GM18508 (cell line): ENCODE measurements around the gene LRRC61.
A peak's percentile ranks its signal among the peaks of the same experiment; 100 is the strongest.

Source experiments
- ATAC-seq: cut with Tn5 transposase; IDR thresholded peaks from one replicate; pipeline ENCODE4 v1.9.1; 2021; ENCODE audit warnings: moderate number of reproducible peaks; ENCODE audit not compliant: insufficient read depth, unreplicated experiment

LRRC61 gene

DNA sequence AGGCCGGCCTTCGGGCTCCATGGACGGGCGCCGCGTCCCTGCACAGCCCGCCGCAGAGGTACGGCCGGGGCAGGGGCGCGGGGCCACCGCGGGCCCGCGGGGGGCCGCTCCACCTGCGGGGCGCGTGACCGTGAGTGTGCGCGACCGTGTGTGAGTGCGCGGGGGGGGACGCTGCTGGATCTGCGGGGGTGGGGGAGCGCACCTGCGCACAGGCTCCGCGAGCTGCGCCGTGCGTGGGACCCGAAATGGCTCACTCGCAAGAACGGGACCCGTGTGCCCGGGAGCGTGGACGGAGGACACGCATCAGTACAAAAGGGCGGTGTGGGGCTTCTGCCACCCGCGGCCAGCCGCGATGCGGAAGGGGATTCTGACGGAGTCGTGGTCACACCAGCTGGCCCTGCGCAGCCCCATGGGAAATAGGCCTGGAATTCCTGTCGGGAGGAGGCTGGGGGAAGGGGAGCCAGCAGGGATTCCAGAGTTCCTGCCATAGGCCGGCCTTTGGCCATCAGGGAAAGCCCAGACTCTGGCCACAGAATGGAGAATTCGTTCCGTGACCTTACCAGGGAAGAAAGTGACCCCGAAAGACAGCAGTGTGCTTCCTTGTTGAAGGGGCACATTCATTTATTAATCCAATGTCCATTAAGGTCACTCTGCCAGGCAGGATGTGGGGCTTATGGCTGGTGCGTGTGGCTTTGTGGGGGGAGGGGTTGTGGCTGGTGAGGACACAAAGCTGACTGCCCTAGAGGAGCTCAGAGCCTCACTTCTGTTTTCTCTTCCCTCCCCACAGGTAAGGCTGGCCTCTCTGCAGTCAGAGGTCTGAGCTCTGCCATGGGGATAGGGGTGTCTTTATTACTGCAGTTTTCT is 46.0 kb downstream of the LRRC61 start:
- ATAC-seq = no peak

DNA sequence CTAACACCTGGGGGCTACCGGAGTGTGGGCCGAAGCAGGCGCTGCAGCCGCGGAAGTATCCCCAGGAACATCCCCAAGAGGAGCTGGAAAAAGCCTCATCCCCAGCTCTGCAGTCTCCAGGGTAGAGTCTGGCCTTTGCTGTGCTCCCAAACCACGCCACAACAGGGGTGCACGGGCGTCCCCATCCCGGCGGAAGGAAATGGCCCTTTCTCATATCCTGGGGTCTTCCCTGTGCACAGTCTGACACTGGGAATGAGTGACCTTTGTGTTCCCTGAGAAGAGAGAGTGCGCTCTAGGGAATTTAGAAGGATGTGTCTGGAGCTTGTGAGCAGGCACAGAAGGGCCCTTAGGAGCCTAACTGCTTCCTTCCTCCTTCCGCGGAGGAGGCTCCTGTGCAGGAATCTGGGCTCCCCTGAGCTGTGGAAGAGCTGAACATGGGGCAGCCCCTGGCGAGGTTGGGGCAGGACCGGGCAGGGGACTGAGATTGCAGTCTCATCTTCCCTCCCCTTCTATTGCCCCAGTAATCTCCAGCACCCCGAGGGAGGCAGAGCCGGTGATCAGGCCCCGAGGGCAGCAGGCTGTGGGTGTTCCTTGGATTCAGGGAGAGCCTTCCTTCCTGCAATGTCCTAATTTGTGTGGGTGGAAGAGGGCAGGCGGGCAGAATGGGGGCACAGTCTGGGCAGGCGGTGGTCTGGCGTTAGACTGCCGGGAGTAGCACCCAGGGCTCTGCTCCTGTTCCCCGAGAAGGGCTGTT is 46.8 kb downstream of the LRRC61 start:
- no peak for ATAC-seq

DNA sequence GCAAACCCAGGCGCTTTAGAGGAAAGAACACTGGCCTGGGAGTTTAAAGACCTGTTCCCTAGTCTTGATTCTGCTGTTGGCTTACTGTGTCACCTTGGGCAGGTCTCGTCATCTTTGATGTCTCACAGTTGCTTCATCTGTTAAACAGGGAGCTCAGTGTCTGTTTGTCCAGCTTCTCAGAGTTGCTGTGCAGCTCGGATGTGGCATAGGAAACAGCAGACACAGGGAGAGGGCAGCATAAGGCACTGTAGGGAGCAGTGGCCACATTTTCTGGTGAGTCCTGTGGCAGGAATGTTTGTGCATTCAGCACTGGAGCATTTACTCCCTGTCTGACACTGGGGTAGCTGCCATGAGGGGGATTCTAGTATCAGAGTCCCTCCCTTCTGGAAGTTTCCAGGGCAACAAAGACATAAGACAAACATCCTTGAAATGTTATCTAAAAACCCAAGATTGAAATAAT is 47.5 kb downstream of the LRRC61 start:
- no peak for ATAC-seq

DNA sequence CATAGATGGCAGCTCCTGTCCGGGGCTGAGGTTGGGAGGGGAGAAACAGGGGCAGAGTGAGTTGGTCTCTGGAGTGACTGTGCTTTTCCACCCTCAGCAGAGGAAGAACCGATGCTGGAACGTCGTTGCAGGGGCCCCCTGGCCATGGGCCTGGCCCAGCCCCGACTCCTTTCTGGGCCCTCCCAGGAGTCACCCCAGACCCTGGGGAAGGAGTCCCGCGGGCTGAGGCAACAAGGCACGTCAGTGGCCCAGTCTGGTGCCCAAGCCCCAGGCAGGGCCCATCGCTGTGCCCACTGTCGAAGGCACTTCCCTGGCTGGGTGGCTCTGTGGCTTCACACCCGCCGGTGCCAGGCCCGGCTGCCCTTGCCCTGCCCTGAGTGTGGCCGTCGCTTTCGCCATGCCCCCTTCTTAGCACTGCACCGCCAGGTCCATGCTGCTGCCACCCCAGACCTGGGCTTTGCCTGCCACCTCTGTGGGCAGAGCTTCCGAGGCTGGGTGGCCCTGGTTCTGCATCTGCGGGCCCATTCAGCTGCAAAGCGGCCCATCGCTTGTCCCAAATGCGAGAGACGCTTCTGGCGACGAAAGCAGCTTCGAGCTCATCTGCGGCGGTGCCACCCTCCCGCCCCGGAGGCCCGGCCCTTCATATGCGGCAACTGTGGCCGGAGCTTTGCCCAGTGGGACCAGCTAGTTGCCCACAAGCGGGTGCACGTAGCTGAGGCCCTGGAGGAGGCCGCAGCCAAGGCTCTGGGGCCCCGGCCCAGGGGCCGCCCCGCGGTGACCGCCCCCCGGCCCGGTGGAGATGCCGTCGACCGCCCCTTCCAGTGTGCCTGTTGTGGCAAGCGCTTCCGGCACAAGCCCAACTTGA is 48.2 kb downstream of the LRRC61 start:
- no peak for ATAC-seq

DNA sequence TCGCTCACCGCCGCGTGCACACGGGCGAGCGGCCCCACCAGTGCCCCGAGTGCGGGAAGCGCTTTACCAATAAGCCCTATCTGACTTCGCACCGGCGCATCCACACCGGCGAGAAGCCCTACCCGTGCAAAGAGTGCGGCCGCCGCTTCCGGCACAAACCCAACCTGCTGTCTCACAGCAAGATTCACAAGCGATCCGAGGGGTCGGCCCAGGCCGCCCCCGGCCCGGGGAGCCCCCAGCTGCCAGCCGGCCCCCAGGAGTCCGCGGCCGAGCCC is 48.8 kb downstream of the LRRC61 start:
- no peak for ATAC-seq

DNA sequence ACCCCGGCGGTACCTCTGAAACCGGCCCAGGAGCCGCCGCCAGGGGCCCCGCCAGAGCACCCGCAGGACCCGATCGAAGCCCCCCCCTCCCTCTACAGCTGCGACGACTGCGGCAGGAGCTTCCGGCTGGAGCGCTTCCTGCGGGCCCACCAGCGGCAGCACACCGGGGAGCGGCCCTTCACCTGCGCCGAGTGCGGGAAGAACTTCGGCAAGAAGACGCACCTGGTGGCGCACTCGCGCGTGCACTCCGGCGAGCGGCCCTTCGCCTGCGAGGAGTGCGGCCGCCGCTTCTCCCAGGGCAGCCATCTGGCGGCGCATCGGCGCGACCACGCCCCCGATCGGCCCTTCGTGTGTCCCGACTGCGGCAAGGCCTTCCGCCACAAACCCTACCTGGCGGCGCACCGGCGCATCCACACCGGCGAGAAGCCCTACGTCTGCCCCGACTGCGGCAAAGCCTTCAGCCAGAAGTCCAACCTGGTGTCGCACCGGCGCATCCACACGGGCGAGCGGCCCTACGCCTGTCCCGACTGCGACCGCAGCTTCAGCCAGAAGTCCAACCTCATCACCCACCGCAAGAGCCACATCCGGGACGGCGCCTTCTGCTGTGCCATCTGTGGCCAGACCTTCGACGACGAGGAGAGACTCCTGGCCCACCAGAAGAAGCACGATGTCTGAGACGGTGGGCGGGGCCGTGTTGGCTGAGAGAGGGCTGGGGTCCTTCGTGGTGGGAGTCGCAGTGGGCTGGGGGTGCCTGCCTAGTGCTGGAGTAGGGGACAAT is 49.3 kb downstream of the LRRC61 start:
- no peak for ATAC-seq

DNA sequence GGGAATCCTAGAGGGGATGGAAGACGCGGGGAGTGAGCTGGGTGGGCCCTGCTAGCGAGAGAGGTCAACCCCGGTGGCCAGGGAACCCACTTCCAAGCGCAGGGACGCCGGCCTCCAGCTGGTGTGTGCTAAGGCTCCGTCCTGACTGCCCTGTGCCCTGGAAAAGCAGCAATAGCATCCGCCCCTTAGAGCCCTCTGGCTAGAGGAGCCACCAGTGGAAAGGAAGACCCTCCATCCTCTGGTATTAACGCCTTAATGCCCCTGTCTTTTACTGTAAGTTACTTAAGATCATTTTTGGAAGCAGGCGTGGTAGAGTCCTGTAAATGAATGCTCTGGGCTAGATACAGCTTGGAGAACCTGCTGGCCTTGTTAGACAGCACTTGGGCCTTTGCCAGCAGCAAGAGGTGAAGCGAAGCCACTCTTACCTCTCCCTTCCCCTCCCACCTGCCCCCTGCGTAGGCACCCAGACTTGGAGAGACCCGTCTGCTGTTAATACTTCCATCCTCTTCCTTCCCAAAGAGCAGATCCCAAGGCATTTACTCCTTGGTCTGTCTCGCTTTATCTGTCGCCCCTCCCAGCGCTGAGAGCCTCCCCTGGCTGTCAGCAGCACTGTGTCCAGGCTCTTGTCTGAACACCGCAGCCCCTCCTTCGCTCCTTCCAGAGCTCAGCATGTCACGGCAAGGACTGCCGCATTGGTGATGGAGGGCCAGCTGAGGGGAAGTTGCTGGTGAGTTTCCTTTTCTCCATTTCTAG is 50.1 kb downstream of the LRRC61 start:
- no peak for ATAC-seq

DNA sequence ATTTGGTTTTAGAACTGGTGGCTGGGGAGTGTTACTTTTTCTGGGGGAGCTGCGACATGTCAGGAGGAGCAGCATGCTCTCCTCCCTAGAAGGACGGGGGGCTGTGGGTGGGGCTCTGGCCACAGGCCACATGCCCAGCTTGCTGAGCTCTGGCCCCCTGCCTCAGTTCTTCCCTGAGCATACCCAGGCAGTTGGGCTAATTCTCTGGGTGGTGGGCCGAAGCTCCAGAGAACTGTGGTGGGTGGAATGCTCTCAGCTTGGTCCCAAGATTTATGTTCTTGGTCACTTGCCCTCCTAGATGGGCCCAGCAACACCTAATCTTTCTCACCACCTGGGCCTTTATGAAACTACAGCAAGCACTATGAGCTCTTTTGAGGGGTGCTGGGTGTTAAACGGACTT is 50.9 kb downstream of the LRRC61 start:
- ATAC-seq = no peak

DNA sequence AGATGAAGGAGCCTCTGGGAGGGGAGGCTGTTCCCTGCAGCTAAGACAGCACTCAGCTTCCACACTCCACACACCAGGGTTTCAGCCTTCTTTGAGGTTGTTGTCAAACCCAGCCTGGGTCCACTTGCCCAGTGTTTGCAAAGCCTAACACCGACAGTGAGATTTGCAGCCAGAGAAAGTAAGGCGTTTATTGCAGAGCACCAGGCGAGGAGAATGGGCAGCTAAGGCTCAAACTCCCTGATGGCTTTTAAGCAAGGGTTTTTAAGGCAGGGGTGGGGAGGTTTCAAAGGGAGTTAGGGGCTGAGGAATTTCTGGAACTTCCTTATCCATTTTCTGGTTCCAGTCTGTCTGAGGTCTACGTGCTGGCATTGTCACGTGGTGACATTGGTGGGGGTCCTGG is 51.3 kb downstream of the LRRC61 start:
- ATAC-seq = no peak

DNA sequence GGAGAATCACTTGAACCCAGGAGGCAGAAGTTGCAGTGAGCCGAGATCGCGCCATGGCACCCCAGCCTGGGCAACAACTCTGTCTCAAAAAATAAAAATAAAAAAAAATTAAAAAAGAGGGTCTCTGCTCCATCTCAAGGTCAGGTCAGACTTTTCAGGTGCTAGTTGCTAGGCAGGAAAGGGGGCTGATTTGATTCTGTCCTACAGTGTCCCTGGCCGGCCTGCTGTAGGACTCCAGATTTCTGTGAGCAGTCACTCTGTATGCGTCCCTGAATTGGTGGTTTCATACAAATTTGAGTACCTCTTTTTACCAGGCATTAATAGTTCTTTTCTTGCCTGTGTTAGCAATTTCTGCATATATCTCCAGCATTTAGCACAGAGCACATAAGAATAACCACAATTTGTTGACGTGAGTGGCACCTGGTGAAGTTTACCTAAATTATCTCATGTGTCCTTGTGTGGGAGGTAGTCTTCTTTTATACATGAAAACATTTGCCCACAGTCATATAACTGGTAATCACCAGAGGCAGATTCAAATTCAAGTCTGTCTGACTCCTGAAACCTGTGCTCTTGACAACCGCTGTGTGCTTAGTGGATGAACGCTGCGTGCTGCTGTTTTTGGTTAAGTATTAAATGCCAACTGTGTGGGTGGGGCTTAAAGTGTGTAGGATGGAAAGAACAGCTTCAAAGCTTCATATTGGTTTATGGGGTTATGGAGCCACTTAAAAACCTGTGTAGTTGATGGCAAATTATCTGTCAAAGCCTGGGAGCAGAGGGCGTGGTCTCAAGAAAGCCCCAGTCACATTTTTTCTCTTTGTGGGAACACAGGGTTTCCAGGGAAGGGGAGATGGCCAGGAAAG is 52.7 kb downstream of the LRRC61 start:
- no peak for ATAC-seq

DNA sequence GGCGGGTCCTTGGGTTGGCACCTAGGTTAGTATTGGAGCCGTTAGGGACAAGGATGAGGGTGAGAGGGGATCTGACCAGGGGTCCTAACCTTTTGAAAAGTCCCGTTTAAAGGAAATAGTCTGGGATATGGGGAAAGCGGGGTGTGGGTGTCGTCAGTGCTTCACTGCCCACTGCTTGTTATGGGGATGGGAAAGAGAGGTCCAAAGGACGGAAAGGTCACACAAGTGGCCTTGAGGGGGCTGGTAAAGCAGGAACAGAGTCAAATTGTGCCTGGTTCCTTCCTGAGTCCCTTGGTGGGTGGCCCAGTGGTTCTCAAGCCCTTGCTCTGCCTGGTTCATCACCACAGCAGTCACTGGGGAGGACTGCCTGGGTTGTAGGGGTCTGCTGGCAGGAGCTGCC is 53.4 kb downstream of the LRRC61 start:
- no peak for ATAC-seq

DNA sequence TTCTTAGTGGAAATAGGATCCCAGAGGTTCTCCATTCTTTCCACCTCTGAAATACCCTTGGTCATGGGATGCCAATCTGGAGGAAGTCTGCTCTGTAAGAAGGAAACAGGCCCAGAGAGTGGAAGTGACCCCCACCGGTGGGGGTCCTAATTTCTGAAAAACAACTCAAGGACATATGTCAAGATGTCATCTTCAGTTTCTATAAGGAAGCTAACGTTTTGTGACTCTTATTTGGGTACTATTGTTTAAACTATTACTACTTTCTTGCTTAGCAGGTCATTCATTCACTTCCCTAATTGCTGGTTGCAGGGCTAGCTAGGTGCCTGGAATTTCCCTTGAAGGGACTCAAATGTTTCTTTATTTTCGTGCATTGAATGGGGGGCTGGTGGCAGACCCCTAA is 54.0 kb downstream of the LRRC61 start:
- no peak for ATAC-seq

DNA sequence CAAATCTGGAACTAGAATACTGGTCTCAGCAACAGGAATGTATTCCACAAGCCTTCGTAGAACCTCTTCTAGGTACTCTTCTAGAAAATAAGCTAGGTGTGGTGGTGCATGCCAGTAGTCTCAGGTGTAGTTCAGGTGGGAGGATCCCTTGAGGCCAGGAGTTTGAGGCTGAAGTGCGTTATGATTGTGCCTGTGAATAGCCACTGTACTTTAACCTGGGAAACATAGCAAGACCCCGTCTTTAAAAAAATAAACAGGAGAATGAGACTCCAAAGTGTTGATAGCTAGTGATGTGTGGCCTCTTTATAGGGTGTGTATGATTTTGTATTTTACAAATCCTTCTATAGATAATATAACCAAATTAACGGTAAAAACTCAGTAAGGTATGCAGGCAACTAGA is 54.5 kb downstream of the LRRC61 start:
- ATAC-seq = no peak

DNA sequence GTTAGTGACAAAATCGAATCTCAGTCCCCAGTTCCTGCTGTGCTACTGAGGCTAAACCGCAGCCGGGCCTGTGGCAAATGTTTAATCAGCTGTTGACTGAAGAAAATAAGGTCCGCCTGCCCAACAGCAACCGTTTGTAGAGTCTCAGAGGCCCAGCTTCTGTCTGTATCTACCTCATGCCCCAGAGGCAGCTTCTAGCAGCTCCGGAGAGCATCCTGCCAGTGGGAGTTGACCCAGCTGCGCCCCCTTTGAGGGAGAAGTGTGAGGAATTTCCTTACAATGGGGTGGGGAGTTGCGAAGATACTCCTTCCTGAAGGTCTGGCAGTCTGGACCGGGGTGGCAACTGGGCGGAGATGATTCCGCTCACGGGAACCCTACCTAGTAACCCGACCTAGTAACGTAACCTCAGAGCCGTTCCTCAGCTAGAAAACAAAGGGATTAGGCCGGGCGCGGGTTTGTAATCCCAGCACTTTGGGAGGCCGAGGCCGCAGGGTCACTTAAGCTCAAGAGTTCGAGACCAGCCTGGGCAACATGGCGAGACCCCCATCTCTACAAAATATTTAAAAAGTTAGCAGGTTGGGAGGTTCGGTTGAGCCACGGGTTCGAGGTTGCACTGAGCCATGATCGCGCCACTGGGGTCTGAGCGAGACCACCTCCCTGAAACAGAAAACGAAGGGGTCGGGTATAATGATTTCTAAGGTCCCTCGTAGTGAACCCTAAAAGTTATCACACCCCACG is 55.1 kb downstream of the LRRC61 start:
- ATAC-seq = no peak

DNA sequence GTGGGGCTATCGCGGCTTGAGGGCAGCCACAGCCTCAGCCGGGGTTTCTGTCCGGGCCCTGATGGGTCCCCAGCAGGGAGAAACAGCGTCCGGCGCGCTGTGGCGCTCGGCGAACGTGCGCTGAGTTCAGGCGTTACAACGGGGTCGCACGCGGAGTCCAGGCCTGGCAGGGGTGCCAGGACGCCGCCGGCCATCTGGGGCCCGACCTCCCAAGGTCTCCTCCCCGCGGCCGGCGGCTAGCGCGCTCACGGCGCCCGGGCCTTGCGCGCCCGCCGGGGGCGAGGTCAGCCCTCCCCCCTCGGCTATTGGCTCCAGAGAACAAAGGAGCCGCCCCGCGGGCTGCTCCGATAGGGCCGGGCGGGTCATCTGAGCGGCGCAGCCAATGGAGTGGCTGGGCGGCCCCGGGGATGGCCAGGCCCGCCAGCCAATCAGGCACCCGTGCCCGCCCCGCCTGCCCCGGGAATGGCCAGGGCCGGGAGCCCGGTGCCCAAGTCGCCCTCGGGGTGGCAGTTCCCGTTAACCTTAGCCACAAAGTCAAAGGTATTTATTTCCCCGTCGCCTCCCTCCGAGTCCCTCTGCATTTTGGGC is 55.8 kb downstream of the LRRC61 start, which contains the start of gene ZNF775:
TSS of gene ZNF775 (plus strand) at position 478 of the 588 bp plus-strand sequence. CDS start 9,141 bp downstream, outside the sequence.
- ATAC-seq = peak; percentile 39

DNA sequence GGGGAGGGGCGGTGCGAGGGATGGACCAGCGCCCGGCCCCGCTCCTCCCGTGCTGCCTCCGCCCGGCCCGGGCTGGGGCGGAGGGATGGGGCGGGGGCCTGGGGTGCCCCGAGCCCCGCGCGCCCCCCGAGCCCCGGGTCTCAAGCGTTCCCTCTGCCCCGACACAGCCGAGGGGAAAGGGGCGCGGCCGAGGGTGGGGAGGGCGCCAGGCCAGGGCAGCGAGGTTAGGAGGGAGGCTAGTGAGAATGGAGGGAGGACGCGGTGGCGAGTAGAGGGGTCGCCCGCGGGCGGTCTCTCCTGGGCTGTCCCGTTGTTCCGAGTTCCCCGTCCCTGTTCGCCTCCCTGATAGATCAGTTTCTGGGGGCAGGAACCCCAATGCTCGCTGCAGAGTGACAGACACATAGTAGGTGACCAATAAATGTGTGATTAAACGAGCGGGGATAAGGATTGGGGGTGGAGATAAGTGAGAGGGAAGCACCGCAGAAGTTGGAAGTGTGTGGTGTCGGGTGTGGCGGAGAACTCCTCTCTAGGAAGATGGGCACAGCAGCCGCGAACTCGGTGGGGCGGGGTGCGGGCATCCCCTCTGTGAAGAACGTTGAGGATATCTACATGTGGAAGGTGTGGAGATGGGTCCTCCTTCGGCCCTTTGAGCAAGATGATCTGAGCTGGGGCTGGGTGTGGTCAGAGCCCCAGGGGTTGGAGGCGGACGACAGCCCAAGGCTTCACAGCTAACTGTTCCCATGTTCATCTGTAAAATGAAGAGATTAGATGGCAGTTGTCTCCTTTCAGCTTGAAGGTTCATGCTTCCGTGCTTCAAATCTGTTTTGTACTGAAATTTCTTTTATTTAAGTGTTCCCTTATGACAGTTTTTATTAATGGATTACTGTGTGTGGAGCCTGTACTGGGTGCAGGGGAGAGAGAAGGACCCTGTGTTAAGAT is 56.6 kb downstream of the LRRC61 start:
- ATAC-seq = no peak
